OCI-LY3 (cell line): ENCODE results near the gene NRXN2.
A peak's percentile ranks its signal among the peaks of the same experiment; 100 is the strongest.

Experiments used
- H2AFZ ChIP-seq: fragments of 200-600, 300-600 bp; shearing (Covaris generic); 2 replicates; pipeline ENCODE4 v1.6.0; 2014; ENCODE audit warnings: antibody characterized with exemption, low read depth, low read length
- H3K27ac ChIP-seq: fragments of 200-600, 300-600 bp; sonication (generic); 2 replicates; pipeline ENCODE4 v1.5.1; 2014; ENCODE audit warnings: mild to moderate bottlenecking, low read length, moderate library complexity, mixed read lengths
- H3K27me3 ChIP-seq: fragments of 200-600, 300-600 bp; sonication (generic); 2 replicates; pipeline ENCODE4 v1.6.1; 2014; ENCODE audit warnings: low read depth, low read length, mixed read lengths
- H3K36me3 ChIP-seq: fragments of 200-600, 300-600 bp; sonication (generic); replicated peaks from 2 replicates; pipeline ENCODE3; 2014; ENCODE audit warnings: low read depth, low read length, mixed read lengths
- H3K4me1 ChIP-seq: fragments of 300-600, 200-600 bp; sonication (generic); 2 replicates; pipeline ENCODE4 v1.6.1; 2014; ENCODE audit warnings: low read length, mixed read lengths
- H3K4me2 ChIP-seq: fragments of 200-600, 300-600 bp; sonication (generic); 2 replicates; pipeline ENCODE4 v1.6.1; 2014; ENCODE audit warnings: low read length, mixed read lengths
- H3K4me3 ChIP-seq: fragments of 300-600, 200-600 bp; sonication (generic); 2 replicates; pipeline ENCODE4 v1.5.1; 2014; ENCODE audit warnings: antibody characterized with exemption, mild to moderate bottlenecking, low read length, moderate library complexity
- H3K79me2 ChIP-seq: fragments of 300-600, 200-600 bp; shearing (Covaris generic); 2 replicates; pipeline ENCODE4 v1.6.1; 2014; ENCODE audit warnings: mild to moderate bottlenecking, low read length, mixed read lengths
- H3K9ac ChIP-seq: fragments of 300-600, 200-600 bp; shearing (Covaris generic); 2 replicates; pipeline ENCODE4 v1.6.0; 2014; ENCODE audit warnings: mild to moderate bottlenecking, low read length, moderate library complexity
- H3K9me3 ChIP-seq: fragments of 200-600, 300-600 bp; shearing (Covaris generic); 2 replicates; pipeline ENCODE4 v1.6.1; 2014; ENCODE audit warnings: low read length, mixed read lengths; ENCODE audit not compliant: insufficient read depth
- H4K20me1 ChIP-seq: fragments of 200-600, 300-600 bp; sonication (generic); 2 replicates; pipeline ENCODE4 v1.6.1; 2016; ENCODE audit warnings: low read length, mixed read lengths; ENCODE audit not compliant: insufficient read depth
- CTCF ChIP-seq: fragments of 200-600, 300-600 bp; sonication (generic); IDR thresholded peaks from 2 replicates; pipeline ENCODE4 v1.5.1; 2014; ENCODE audit warnings: antibody characterized with exemption, low read length, low read depth
- EZH2phosphoT487 ChIP-seq: fragments of 200-600 bp; shearing (Covaris generic); IDR thresholded peaks from 2 replicates; pipeline ENCODE4 v1.6.1; 2018; ENCODE audit warnings: antibody characterized with exemption, mixed run types, low read depth

The NRXN2 gene

DNA sequence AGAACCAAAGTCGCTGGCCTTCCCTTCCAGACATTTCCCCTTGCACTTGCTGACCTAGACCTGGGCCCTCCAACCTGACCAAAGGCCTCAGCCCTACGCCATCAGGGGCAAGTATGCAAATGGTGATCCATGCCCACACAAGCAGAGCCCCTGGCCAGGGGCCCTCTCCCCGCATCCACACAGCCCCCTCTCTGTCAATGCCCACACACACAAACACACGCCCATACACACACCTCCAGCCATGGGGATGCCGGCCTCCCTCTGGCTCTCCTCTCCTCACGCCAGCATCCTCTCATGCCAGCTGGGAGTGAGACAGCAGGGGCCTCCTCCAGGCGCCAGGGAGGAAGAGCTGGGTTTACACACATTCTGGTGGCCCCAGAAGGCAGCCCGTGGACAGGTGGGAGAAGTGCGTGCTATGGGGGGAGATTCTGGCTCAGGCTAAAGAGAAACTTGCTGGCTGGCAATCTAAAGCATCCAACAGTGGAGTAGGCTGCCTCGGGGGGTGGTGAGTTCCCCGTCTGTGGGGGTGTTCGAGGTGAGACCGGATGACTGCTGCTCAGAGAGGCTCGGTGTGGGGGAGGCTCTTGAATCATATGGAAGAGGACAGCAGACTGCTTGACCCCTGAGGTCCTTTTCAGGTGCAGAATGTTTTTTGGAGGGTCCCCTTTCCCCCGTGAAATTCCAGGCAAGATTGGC, 4.8 kb downstream of the NRXN2 start:
- Histone ChIP-seq H4K20me1 (no peaks in the 10 kb centered on the region), H3K27me3 (peaks cover 4% of the 10 kb centered on the region; the same call in 1 of the 2 replicates), H3K27ac (no peak overlapping the region), H3K9ac (no peak overlapping the region), H3K36me3 (no peaks in the 10 kb centered on the region), H3K9me3 (no peaks in the 10 kb centered on the region), H3K4me3 (no peak overlapping the region), H3K4me1 (peaks cover 52% of the 10 kb centered on the region), H3K4me2 (no peak overlapping the region), H2AFZ (no peak overlapping the region), H3K79me2 (no peaks in the 10 kb centered on the region)
- TF ChIP-seq EZH2phosphoT487 (no peak), CTCF (no peak)

GRCh38 chr11:64717268-64717578, 5.8 kb downstream of the NRXN2 start:
- Histone ChIP-seq H3K4me3 (no peak overlapping the region), H3K27me3 (peaks cover 4% of the 10 kb centered on the region; the same call in 1 of the 2 replicates), H3K27ac (no peak overlapping the region), H3K9me3 (no peaks in the 10 kb centered on the region), H4K20me1 (no peaks in the 10 kb centered on the region), H3K36me3 (no peaks in the 10 kb centered on the region), H3K4me2 (no peak overlapping the region), H3K79me2 (no peaks in the 10 kb centered on the region), H3K4me1 (peaks cover 48% of the 10 kb centered on the region), H3K9ac (no peak overlapping the region), H2AFZ (no peak overlapping the region)
- TF ChIP-seq CTCF (no peak; the same call in 1 of the 2 replicates), EZH2phosphoT487 (no peak)

GRCh38 chr11:64716473-64717267, 6.3 kb downstream of the NRXN2 start:
- TF ChIP-seq CTCF (no peak), EZH2phosphoT487 (no peak)
- H3K4me3 ChIP-seq = no peak overlapping the region
- H3K36me3 ChIP-seq = no peaks in the 10 kb centered on the region
- no peak overlapping the region for H3K27ac ChIP-seq
- peaks cover 2% of the 10 kb centered on the region; the same call in 1 of the 2 replicates for H3K27me3 ChIP-seq
- no peaks in the 10 kb centered on the region for H4K20me1 ChIP-seq
- H3K9me3 ChIP-seq = no peaks in the 10 kb centered on the region
- H2AFZ ChIP-seq = no peak overlapping the region
- peaks cover 43% of the 10 kb centered on the region for H3K4me1 ChIP-seq
- no peaks in the 10 kb centered on the region for H3K79me2 ChIP-seq
- no peak overlapping the region for H3K9ac ChIP-seq
- H3K4me2 ChIP-seq = no peak overlapping the region

- H4K20me1 ChIP-seq = no peaks in the 10 kb centered on the region
- H3K4me3 ChIP-seq = peak overlapping the region; percentile 62; the same call in 1 of the 2 replicates
- no peaks in the 10 kb centered on the region for H3K9me3 ChIP-seq
- no peak overlapping the region for H3K27ac ChIP-seq
- H2AFZ ChIP-seq = no peak overlapping the region
- H3K4me2 ChIP-seq = peak overlapping the region; percentile 78
- no peaks in the 10 kb centered on the region for H3K36me3 ChIP-seq
- no peak for TF ChIP-seq CTCF
- peaks cover 45% of the 10 kb centered on the region for H3K4me1 ChIP-seq
- no peaks in the 10 kb centered on the region for H3K27me3 ChIP-seq
- H3K79me2 ChIP-seq = no peaks in the 10 kb centered on the region
- H3K9ac ChIP-seq = no peak overlapping the region
These were observed 7.1 kb downstream of the NRXN2 start for GRCh38 chr11:64715756-64716472.
